HepG2 (cell line): ENCODE measurements around the gene INTS15. TPM values are rescaled to one million over a fixed set of nuclear protein-coding genes. Genes with fewer than 3 reads are reported as not detected.
A peak's percentile ranks its signal among the peaks of the same experiment; 100 is the strongest.

Source experiments
- ATAC-seq: fragments of 200-7000 bp; cut with Tn5 transposase; 3 replicates; pipeline ENCODE4 v1.9.1; 2020; ENCODE audit warnings: mild to moderate bottlenecking, moderate library complexity
- BruUV-seq: library from RNA; stranded (reverse); fragments of 400-500 nt; replicated peaks from 2 replicates; lab custom pipeline; 2021; lab: Mats Ljungman, UMichigan
- CTCF ChIA-PET: fragments of 300-600 bp; formaldehyde crosslinking; extraction: SDS; loops from one replicate; lab custom pipeline; 2021; ENCODE audit warnings: low total read pairs, inconsistent platforms, low intra/inter-chr PET ratio; lab: Yijun Ruan, JAX
- POLR2A ChIA-PET: fragments of 350-600 bp; sonication (Branson Sonifier 250); formaldehyde crosslinking; loops from one replicate; lab custom pipeline; 2020; ENCODE audit warnings: antibody characterized with exemption, inconsistent platforms; lab: Yijun Ruan, JAX
- DNase-seq: peaks from one replicate; pipeline ENCODE4 v3.0.0-alpha.2; 2015; ENCODE audit warnings: low spot score
- FAIRE-seq: peaks from 3 replicates; lab custom pipeline; 2011; peaks lifted over from hg19 to GRCh38; lab: Jason Lieb, UNC
- H2AFZ ChIP-seq: one replicate; pipeline ENCODE4 v1.6.1; 2011; ENCODE audit warnings: low read length, inconsistent platforms
- H3K27ac ChIP-seq: fragments of 300-600 bp; 3 replicates; pipeline ENCODE4 v1.8.0; 2011; ENCODE audit warnings: mixed run types, mild to moderate bottlenecking, mixed read lengths, low read length, inconsistent platforms; ENCODE audit not compliant: insufficient read depth; ENCODE audit errors: extremely low read length
- H3K27me3 ChIP-seq, 2 experiments: fragments of 200-600 bp in 1 of 2; 2 replicates in 1 of 2; 3 replicates in 1 of 2; pipeline versions ENCODE4 v1.6.0 to v1.8.0; 2011; ENCODE audit warnings: low read length in 2 of 2, mild to moderate bottlenecking in 2 of 2, moderate library complexity in 2 of 2, inconsistent platforms in 1 of 2; ENCODE audit not compliant: insufficient read depth in 2 of 2, control insufficient read depth in 1 of 2
- H3K36me3 ChIP-seq, 2 experiments: fragments of 200-600 bp in 1 of 2; replicated peaks in 1 of 2; 2 replicates in 1 of 2; 3 replicates in 1 of 2; pipeline versions ENCODE4 v1.5.1 to v1.8.0; 2011; ENCODE audit warnings: low read length in 2 of 2, inconsistent platforms in 1 of 2; ENCODE audit not compliant: insufficient read depth in 2 of 2, control insufficient read depth in 1 of 2
- H3K4me1 ChIP-seq: 2 replicates; pipeline ENCODE4 v1.5.1; 2012; ENCODE audit warnings: low read length, inconsistent platforms; ENCODE audit not compliant: insufficient read depth
- H3K4me2 ChIP-seq: 2 replicates; pipeline ENCODE4 v1.6.0; 2011; ENCODE audit warnings: low read depth, low read length, inconsistent platforms
- H3K4me3 ChIP-seq, 3 experiments: fragments of 200-600 bp in 1 of 3; sonication (generic), shearing (Covaris generic) in 1 of 3; replicated peaks in 1 of 3; 2 replicates each; pipeline ENCODE4 v1.5.1; 2011 to 2016; ENCODE audit warnings: low read length in 3 of 3, inconsistent platforms in 2 of 3, low read depth in 2 of 3, mild to moderate bottlenecking in 2 of 3, control low read depth in 1 of 3, mixed read lengths in 1 of 3; ENCODE audit not compliant: insufficient read depth in 1 of 3
- H3K79me2 ChIP-seq: one replicate; pipeline ENCODE4 v1.6.1; 2011; ENCODE audit warnings: low read length, inconsistent platforms; ENCODE audit not compliant: insufficient read depth
- H3K9ac ChIP-seq: 2 replicates; pipeline ENCODE4 v1.6.0; 2011; ENCODE audit warnings: mild to moderate bottlenecking, low read depth, low read length, inconsistent platforms; ENCODE audit not compliant: insufficient read depth
- H3K9me3 ChIP-seq: 2 replicates; pipeline ENCODE4 v1.5.1; 2012; ENCODE audit warnings: mild to moderate bottlenecking, low read length
- H4K20me1 ChIP-seq: 2 replicates; pipeline ENCODE4 v1.6.0; 2011; ENCODE audit warnings: inconsistent platforms, mild to moderate bottlenecking, low read length, moderate library complexity; ENCODE audit not compliant: insufficient read depth
- ATF7 ChIP-seq, 2 experiments: fragments of 450-650 bp in 1 of 2; sonication (generic) in 1 of 2; formaldehyde crosslinking in 1 of 2; IDR thresholded peaks; 2 replicates each; pipeline versions ENCODE4 v1.4.0 to v1.6.1; 2016 to 2020; ENCODE audit warnings: antibody characterized with exemption in 1 of 2, mild to moderate bottlenecking in 1 of 2, missing genetic modification reagents in 1 of 2
- BRCA1 ChIP-seq: sonication (generic); formaldehyde crosslinking; IDR thresholded peaks from 2 replicates; pipeline ENCODE4 v1.4.0; 2020; ENCODE audit warnings: missing genetic modification reagents
- CREB1 ChIP-seq, 2 experiments: fragments of 450-650 bp in 1 of 2; IDR thresholded peaks; 2 replicates each; pipeline ENCODE4 v1.6.1; 2016 to 2017; ENCODE audit warnings: control low read depth in 1 of 2, mild to moderate bottlenecking in 1 of 2, missing compliant biosample characterization in 1 of 2, missing genetic modification characterization in 1 of 2
- ELF3 ChIP-seq: IDR thresholded peaks from 2 replicates; pipeline ENCODE4 v1.6.1; 2016; ENCODE audit warnings: missing genetic modification reagents, missing compliant biosample characterization
- HCFC1 ChIP-seq: fragments of 150-350 bp; IDR thresholded peaks from 2 replicates; pipeline ENCODE4 v1.6.1; 2014; ENCODE audit warnings: low read depth, low read length
- HDAC1 ChIP-seq: sonication (generic); formaldehyde crosslinking; IDR thresholded peaks from 2 replicates; pipeline ENCODE4 v1.5.1; 2020; ENCODE audit warnings: mild to moderate bottlenecking, missing genetic modification reagents
- NFYC ChIP-seq: IDR thresholded peaks from 2 replicates; pipeline ENCODE4 v1.6.1; 2016; ENCODE audit warnings: missing genetic modification reagents, missing compliant biosample characterization
- RNF2 ChIP-seq: fragments of 450-650 bp; conservative IDR thresholded peaks from 2 replicates; pipeline ENCODE4 v1.6.1; 2016; ENCODE audit warnings: low read depth
- SALL1 ChIP-seq: sonication (generic); formaldehyde crosslinking; IDR thresholded peaks from 2 replicates; pipeline ENCODE4 v1.8.0; 2022; ENCODE audit warnings: mild to moderate bottlenecking, missing genetic modification reagents
- U2AF2 ChIP-seq: fragments of 200-400 bp; formaldehyde crosslinking; IDR thresholded peaks from 2 replicates; pipeline ENCODE4 v1.6.1; 2017; ENCODE audit warnings: low read depth, mild to moderate bottlenecking, low read length
- ZFP36 ChIP-seq: fragments of 150-350 bp; IDR thresholded peaks from 2 replicates; pipeline ENCODE4 v1.6.1; 2018; ENCODE audit warnings: borderline replicate concordance, low read length, low read depth; ENCODE audit not compliant: partially characterized antibody
- ZNF121 ChIP-seq: sonication (generic); formaldehyde crosslinking; IDR thresholded peaks from 2 replicates; pipeline ENCODE4 v1.5.0; 2020; ENCODE audit warnings: mild to moderate bottlenecking, missing genetic modification reagents
- ZNF264 ChIP-seq: sonication (generic); formaldehyde crosslinking; IDR thresholded peaks from 2 replicates; pipeline ENCODE4 v1.4.0; 2020; ENCODE audit warnings: missing genetic modification reagents
- ZNF383 ChIP-seq: sonication (generic); formaldehyde crosslinking; IDR thresholded peaks from 2 replicates; pipeline ENCODE4 v1.4.0; 2020; ENCODE audit warnings: missing genetic modification reagents, mild to moderate bottlenecking, borderline replicate concordance
- ZNF468 ChIP-seq: sonication (generic); formaldehyde crosslinking; IDR thresholded peaks from 2 replicates; pipeline ENCODE4 v1.8.0; 2022; ENCODE audit warnings: mild to moderate bottlenecking, moderate library complexity, missing genetic modification reagents
- ZNF672 ChIP-seq: sonication (generic); formaldehyde crosslinking; IDR thresholded peaks from 2 replicates; pipeline ENCODE4 v1.8.1; 2022; ENCODE audit warnings: missing genetic modification reagents
- WGBS: methylation state at CpG from one replicate; pipeline ENCODE4 v1.1.6; 2017; ENCODE audit warnings: low lambda C conversion rate; 5-methylcytosine and 5-hydroxymethylcytosine counted together
- in situ Hi-C: cut with HindIII; loops from 2 replicates; pipeline ENCODE4 v1.10.0; 2017; ENCODE audit warnings: low pct_unique_long_range_greater_than_20kb; ENCODE audit not compliant: extremely low pct_ligation_motif_present
- intact Hi-C: fragments of 100-400 bp; cut with micrococcal nuclease; formaldehyde crosslinking; loops from one replicate; pipeline ENCODE4 v1.10.0; 2022; ENCODE audit not compliant: unreplicated experiment
- polyA plus RNA-seq, 8 experiments: library from polyadenylated mRNA; depleted of rRNA in 3 of 8; stranded (reverse) in 7 of 8; unstranded in 1 of 8; fragments of >200 nt; fragmentation: Illumina TruSeq in 4 of 8; extraction: Trizol in 4 of 8; gene quantifications; 2 replicates each; pipeline versions ENCODE4 v1.2.1 to v1.2.3, GENCODE V29; 2011 to 2016; ENCODE audit warnings: low read depth in 4 of 8, missing spikeins in 1 of 8, mixed read lengths in 1 of 8; ENCODE audit not compliant: insufficient read depth in 1 of 8
- total RNA-seq, 5 experiments: library from RNA; depleted of rRNA; stranded (reverse); fragments of >200 nt; fragmentation: Illumina TruSeq; extraction: Trizol; gene quantifications; 2 replicates each; pipeline ENCODE4 v1.2.3, GENCODE V29; 2016; ENCODE audit warnings: low read depth in 1 of 5
- TF ChIP-seq, protein P1 (sequence below): sonication (generic); formaldehyde crosslinking; IDR thresholded peaks from 2 replicates; pipeline ENCODE4 v1.4.0; 2020; ENCODE audit warnings: mild to moderate bottlenecking, low read depth, missing genetic modification reagents
- TF ChIP-seq, protein P2 (sequence below): sonication (generic); formaldehyde crosslinking; IDR thresholded peaks from 2 replicates; pipeline ENCODE4 v1.9.0; 2021; ENCODE audit warnings: missing genetic modification reagents, borderline replicate concordance
- TF ChIP-seq, protein P3 (sequence below): IDR thresholded peaks from 2 replicates; pipeline ENCODE4 v1.6.1; 2012; ENCODE audit warnings: inconsistent platforms
- TF ChIP-seq, protein P4 (sequence below): sonication (generic); formaldehyde crosslinking; IDR thresholded peaks from 2 replicates; pipeline ENCODE4 v1.5.0; 2020; ENCODE audit warnings: missing genetic modification reagents

INTS15 gene
- total and polyA plus RNA-seq, 2 of the 13 experiments (the other 11 are each of a cell fraction or from before 2014, with no cell fraction given): 16.3 to 25.7 TPM

DNA sequence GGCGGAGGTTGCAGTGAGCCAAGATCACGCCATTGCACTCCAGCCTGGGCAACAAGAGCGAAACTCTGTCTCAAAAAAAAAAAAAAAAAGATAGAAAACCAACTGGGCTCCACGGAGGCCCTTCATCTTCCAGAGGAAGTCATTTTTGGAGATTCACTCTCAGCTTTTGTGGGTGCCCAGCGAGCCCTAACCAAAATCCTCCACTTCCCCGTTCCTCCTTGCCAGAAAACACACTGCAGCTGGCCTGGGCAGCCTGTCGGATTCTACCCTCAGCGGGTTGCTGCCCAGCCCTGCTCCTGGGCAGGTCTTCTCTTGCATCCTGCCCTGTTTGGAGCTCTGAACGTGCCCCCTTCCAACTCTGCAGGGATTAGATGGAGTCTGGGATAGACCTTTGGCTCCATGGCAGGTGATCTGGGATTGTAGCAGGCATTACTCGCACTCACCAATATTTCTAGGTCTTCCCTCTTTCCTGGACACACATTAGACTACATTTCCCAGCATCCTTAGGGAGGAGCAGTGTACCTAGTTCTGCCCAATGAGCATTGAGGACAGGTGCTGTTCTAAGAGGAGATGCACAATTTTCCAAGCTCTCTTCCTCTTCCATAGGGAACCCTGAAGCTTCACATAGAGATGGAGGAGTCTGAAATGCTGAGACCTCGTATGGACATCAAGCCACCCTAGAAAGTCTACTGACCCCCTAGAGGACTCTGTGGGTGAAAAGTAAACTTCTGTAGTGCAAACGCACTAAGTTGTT lies 43.1 kb upstream of the INTS15 start:
- H3K27ac ChIP-seq: no peak overlapping the region
- H3K79me2 ChIP-seq: no peaks in the 10 kb centered on the region
- peak; percentile 48 for FAIRE-seq
- no peaks in the 10 kb centered on the region for H3K36me3 ChIP-seq
- H4K20me1 ChIP-seq: no peaks in the 10 kb centered on the region
- DNase-seq: no peak
- peaks cover 38% of the 10 kb centered on the region for H3K4me1 ChIP-seq
- in situ Hi-C loops: no loop called here
- intact Hi-C loops: no loop called here
- ATAC-seq: peak; percentile 71
- 42% methylated on average over 10 of the region's 12 CpGs for WGBS
- no peak overlapping the region for H2AFZ ChIP-seq
- peak overlapping the region; percentile 44; the same call in 1 of the 2 replicates for H3K4me2 ChIP-seq
- no peak overlapping the region for H3K4me3 ChIP-seq
- peaks cover 2 to 5% of the 10 kb centered on the region in 2 experiments; a peak in 1 of 5 replicates for H3K27me3 ChIP-seq
- no peaks in the 10 kb centered on the region for H3K9me3 ChIP-seq
- no TSS peak for BruUV-seq
- ChIA-PET CTCF (no interaction called here), POLR2A (no interaction called here)
- no peak overlapping the region for H3K9ac ChIP-seq
- TF ChIP-seq, protein P1, sequence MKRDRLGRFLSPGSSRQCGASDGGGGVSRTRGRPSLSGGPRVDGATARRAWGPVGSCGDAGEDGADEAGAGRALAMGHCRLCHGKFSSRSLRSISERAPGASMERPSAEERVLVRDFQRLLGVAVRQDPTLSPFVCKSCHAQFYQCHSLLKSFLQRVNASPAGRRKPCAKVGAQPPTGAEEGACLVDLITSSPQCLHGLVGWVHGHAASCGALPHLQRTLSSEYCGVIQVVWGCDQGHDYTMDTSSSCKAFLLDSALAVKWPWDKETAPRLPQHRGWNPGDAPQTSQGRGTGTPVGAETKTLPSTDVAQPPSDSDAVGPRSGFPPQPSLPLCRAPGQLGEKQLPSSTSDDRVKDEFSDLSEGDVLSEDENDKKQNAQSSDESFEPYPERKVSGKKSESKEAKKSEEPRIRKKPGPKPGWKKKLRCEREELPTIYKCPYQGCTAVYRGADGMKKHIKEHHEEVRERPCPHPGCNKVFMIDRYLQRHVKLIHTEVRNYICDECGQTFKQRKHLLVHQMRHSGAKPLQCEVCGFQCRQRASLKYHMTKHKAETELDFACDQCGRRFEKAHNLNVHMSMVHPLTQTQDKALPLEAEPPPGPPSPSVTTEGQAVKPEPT (CRISPR knock-in tag): no peak
- no peak for TF ChIP-seq ZNF264 (CRISPR knock-in tag)
- TF ChIP-seq, protein P2, sequence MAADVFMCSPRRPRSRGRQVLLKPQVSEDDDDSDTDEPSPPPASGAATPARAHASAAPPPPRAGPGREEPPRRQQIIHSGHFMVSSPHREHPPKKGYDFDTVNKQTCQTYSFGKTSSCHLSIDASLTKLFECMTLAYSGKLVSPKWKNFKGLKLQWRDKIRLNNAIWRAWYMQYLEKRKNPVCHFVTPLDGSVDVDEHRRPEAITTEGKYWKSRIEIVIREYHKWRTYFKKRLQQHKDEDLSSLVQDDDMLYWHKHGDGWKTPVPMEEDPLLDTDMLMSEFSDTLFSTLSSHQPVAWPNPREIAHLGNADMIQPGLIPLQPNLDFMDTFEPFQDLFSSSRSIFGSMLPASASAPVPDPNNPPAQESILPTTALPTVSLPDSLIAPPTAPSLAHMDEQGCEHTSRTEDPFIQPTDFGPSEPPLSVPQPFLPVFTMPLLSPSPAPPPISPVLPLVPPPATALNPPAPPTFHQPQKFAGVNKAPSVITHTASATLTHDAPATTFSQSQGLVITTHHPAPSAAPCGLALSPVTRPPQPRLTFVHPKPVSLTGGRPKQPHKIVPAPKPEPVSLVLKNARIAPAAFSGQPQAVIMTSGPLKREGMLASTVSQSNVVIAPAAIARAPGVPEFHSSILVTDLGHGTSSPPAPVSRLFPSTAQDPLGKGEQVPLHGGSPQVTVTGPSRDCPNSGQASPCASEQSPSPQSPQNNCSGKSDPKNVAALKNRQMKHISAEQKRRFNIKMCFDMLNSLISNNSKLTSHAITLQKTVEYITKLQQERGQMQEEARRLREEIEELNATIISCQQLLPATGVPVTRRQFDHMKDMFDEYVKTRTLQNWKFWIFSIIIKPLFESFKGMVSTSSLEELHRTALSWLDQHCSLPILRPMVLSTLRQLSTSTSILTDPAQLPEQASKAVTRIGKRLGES (CRISPR knock-in tag): no peak
- no peak for TF ChIP-seq BRCA1 (CRISPR knock-in tag)
- TF ChIP-seq, protein P3, sequence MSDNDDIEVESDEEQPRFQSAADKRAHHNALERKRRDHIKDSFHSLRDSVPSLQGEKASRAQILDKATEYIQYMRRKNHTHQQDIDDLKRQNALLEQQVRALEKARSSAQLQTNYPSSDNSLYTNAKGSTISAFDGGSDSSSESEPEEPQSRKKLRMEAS: no peak
- no peak for TF ChIP-seq ZNF383
- peak; percentile 64; the same call in 1 of the 2 replicates for TF ChIP-seq HCFC1
- TF ChIP-seq U2AF2: no peak
- TF ChIP-seq ZNF468 (CRISPR knock-in tag): no peak
- no peak for TF ChIP-seq ZNF121 (CRISPR knock-in tag)
- no peak for TF ChIP-seq SALL1
- TF ChIP-seq NFYC: peak; percentile 77
- TF ChIP-seq HDAC1 (CRISPR knock-in tag): no peak
- peak; percentile 44; the same call in 1 of the 2 replicates for TF ChIP-seq ELF3 (CRISPR knock-in tag)
- no peak for TF ChIP-seq CREB1 (IDR thresholded peaks at IDR 0.05)
- TF ChIP-seq CREB1 (CRISPR knock-in tag; IDR thresholded peaks at IDR 0.05): 0 out of 2 replicates have a peak, but pooled peaks have one; percentile 43
- TF ChIP-seq ATF7 (IDR thresholded peaks at IDR 0.05): no peak
- no peak for TF ChIP-seq ATF7 (CRISPR knock-in tag; IDR thresholded peaks at IDR 0.05)
- TF ChIP-seq ZFP36: no peak
- TF ChIP-seq, protein P4, sequence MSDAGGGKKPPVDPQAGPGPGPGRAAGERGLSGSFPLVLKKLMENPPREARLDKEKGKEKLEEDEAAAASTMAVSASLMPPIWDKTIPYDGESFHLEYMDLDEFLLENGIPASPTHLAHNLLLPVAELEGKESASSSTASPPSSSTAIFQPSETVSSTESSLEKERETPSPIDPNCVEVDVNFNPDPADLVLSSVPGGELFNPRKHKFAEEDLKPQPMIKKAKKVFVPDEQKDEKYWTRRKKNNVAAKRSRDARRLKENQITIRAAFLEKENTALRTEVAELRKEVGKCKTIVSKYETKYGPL (CRISPR knock-in tag): no peak
- TF ChIP-seq RNF2: no peak
- no peak for TF ChIP-seq ZNF672 (CRISPR knock-in tag)
